ENCODE results near the gene PRMT3.
"Not testable (repeated sequence)": the region's sequence is repeated elsewhere in the genome, so short reads cannot be mapped to it uniquely, and the experiment has no call there.

The PRMT3 gene

GRCh38 chr11:20364341-20364792, 23.1 kb upstream of the PRMT3 start:
- Histone ChIP-seq H3K4me3 (ENCODE audit: low read length) (peak overlapping the region; percentile 81), H3K9ac (ENCODE audit: low read length) (no peak overlapping the region), H3K27ac (ENCODE audit: low read depth, low read length) (peak overlapping the region; percentile 42), H3K36me3 (ENCODE audit: control insufficient read depth, insufficient read depth, low read length) (no peaks in the 10 kb centered on the region), H3K27me3 (ENCODE audit: control insufficient read depth, insufficient read depth, low read length) (no peaks in the 10 kb centered on the region), H3K4me1 (ENCODE audit: control insufficient read depth, insufficient read depth, low read length) (no peaks in the 10 kb centered on the region)

DNA sequence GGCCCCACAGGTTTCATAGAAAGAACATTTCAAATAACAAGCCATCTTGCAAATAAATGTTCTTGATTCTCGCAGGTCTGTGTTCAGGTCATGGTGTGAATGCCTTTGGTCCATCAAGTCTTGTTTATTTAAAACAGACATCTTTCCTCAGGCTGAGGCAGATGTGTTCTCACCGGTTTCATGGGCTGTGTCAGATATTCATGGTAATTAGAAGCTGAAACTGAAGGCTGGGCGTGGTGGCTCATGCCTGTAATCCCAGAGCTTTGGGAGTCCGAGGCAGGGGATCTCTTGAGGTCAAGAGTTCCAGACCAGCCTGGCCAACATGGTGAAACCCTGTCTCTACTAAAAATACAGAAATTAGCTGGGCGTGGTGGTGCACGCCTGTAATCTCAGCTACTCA, 22.1 kb upstream of the PRMT3 start:
- not testable (repeated sequence) for H3K27me3 ChIP-seq (ENCODE audit: control insufficient read depth, insufficient read depth, low read length); H3K4me3 ChIP-seq (ENCODE audit: low read length); H3K9ac ChIP-seq (ENCODE audit: low read length); H3K27ac ChIP-seq (ENCODE audit: low read depth, low read length); H3K4me1 ChIP-seq (ENCODE audit: control insufficient read depth, insufficient read depth, low read length); H3K36me3 ChIP-seq (ENCODE audit: control insufficient read depth, insufficient read depth, low read length)

DNA sequence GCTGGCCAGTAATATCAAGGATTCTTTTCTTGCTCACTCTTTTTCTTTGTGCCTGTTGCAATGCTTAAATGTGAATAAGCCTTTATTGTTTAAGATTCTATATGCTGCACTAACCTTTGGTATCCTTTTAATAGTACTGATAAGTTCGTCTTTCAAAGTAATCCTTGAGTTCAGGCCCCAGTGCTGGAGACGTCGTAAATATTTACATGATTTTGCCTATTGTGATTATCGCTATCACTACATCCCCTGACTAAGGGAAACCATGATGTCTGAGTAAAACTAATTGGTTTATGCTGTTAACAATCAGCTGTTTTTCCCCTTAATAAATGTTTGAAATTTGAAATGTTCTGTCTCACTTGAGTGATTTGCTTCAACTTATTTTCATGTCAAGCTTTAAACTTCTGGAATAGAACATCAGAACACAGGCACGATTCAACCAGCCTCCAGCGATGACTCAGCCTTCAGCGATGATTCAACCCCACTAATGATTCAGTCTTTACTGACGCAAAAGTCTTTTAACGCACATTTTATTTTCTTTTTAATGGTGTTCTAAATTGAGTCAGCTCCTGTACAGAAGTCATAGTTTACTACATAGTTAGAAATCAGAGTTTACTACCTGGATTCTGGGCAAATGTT, 20.1 kb upstream of the PRMT3 start:
- no peak overlapping the region for H3K9ac ChIP-seq (ENCODE audit: low read length)
- H3K36me3 ChIP-seq (ENCODE audit: control insufficient read depth, insufficient read depth, low read length), result no peaks in the 10 kb centered on the region
- H3K27ac ChIP-seq (ENCODE audit: low read depth, low read length), result peak overlapping the region; percentile 19
- H3K27me3 ChIP-seq (ENCODE audit: control insufficient read depth, insufficient read depth, low read length), result no peaks in the 10 kb centered on the region
- H3K4me1 ChIP-seq (ENCODE audit: control insufficient read depth, insufficient read depth, low read length), result no peaks in the 10 kb centered on the region
- peak overlapping the region; percentile 4 for H3K4me3 ChIP-seq (ENCODE audit: low read length)

GRCh38 chr11:20368438-20368837, 19.1 kb upstream of the PRMT3 start:
- H3K27me3 ChIP-seq (ENCODE audit: control insufficient read depth, insufficient read depth, low read length), result no peaks in the 10 kb centered on the region
- no peak overlapping the region for H3K4me3 ChIP-seq (ENCODE audit: low read length)
- H3K9ac ChIP-seq (ENCODE audit: low read length), result no peak overlapping the region
- H3K27ac ChIP-seq (ENCODE audit: low read depth, low read length), result peak overlapping the region; percentile 10
- H3K36me3 ChIP-seq (ENCODE audit: control insufficient read depth, insufficient read depth, low read length), result no peaks in the 10 kb centered on the region
- no peaks in the 10 kb centered on the region for H3K4me1 ChIP-seq (ENCODE audit: control insufficient read depth, insufficient read depth, low read length)

GRCh38 chr11:20369826-20370225, 17.7 kb upstream of the PRMT3 start:
- Histone ChIP-seq H3K9ac (ENCODE audit: low read length) (no peak overlapping the region), H3K4me3 (ENCODE audit: low read length) (no peak overlapping the region), H3K4me1 (ENCODE audit: control insufficient read depth, insufficient read depth, low read length) (no peaks in the 10 kb centered on the region), H3K27me3 (ENCODE audit: control insufficient read depth, insufficient read depth, low read length) (no peaks in the 10 kb centered on the region), H3K36me3 (ENCODE audit: control insufficient read depth, insufficient read depth, low read length) (no peaks in the 10 kb centered on the region), H3K27ac (ENCODE audit: low read depth, low read length) (no peak overlapping the region)

GRCh38 chr11:20372081-20372626, 15.4 kb upstream of the PRMT3 start:
- Histone ChIP-seq H3K9ac (ENCODE audit: low read length) (no peak overlapping the region), H3K4me1 (ENCODE audit: control insufficient read depth, insufficient read depth, low read length) (no peaks in the 10 kb centered on the region), H3K27ac (ENCODE audit: low read depth, low read length) (no peak overlapping the region), H3K27me3 (ENCODE audit: control insufficient read depth, insufficient read depth, low read length) (no peaks in the 10 kb centered on the region), H3K4me3 (ENCODE audit: low read length) (no peak overlapping the region), H3K36me3 (ENCODE audit: control insufficient read depth, insufficient read depth, low read length) (no peaks in the 10 kb centered on the region)

DNA sequence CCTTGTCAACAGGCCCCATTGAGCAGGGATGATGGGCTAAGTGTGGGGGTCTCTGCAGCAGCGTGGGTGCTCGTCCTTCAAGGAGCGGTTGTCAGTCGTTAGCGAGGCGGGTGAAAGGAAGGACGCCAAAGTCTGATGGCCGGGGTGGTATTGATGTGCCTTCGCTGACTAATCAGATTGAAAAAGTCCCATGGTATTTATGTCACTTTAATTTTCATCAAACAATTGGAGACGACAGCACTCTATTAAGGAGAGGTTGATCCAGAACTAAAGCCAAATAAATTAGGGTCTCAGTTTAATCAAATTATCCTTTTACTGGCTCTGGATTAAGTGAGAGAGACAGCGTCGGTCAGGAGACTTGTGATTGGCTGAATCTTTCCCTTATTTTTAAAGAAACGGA, 14.4 kb upstream of the PRMT3 start:
- no peak overlapping the region for H3K9ac ChIP-seq (ENCODE audit: low read length)
- no peak overlapping the region for H3K4me3 ChIP-seq (ENCODE audit: low read length)
- peaks cover under 1% of the 10 kb centered on the region for H3K36me3 ChIP-seq (ENCODE audit: control insufficient read depth, insufficient read depth, low read length)
- H3K27ac ChIP-seq (ENCODE audit: low read depth, low read length), result no peak overlapping the region
- no peaks in the 10 kb centered on the region for H3K27me3 ChIP-seq (ENCODE audit: control insufficient read depth, insufficient read depth, low read length)
- H3K4me1 ChIP-seq (ENCODE audit: control insufficient read depth, insufficient read depth, low read length), result no peaks in the 10 kb centered on the region

GRCh38 chr11:20373568-20374209, 13.8 kb upstream of the PRMT3 start:
- no peak overlapping the region for H3K9ac ChIP-seq (ENCODE audit: low read length)
- H3K4me1 ChIP-seq (ENCODE audit: control insufficient read depth, insufficient read depth, low read length), result no peaks in the 10 kb centered on the region
- no peak overlapping the region for H3K4me3 ChIP-seq (ENCODE audit: low read length)
- H3K27ac ChIP-seq (ENCODE audit: low read depth, low read length), result no peak overlapping the region
- peaks cover 2% of the 10 kb centered on the region for H3K36me3 ChIP-seq (ENCODE audit: control insufficient read depth, insufficient read depth, low read length)
- H3K27me3 ChIP-seq (ENCODE audit: control insufficient read depth, insufficient read depth, low read length), result no peaks in the 10 kb centered on the region

- H3K9ac ChIP-seq (ENCODE audit: low read length), result no peak overlapping the region
- H3K36me3 ChIP-seq (ENCODE audit: control insufficient read depth, insufficient read depth, low read length), result peaks cover 6% of the 10 kb centered on the region
- H3K27ac ChIP-seq (ENCODE audit: low read depth, low read length), result no peak overlapping the region
- no peaks in the 10 kb centered on the region for H3K27me3 ChIP-seq (ENCODE audit: control insufficient read depth, insufficient read depth, low read length)
- H3K4me3 ChIP-seq (ENCODE audit: low read length), result no peak overlapping the region
- H3K4me1 ChIP-seq (ENCODE audit: control insufficient read depth, insufficient read depth, low read length), result no peaks in the 10 kb centered on the region
These were observed 12.7 kb upstream of the PRMT3 start for GRCh38 chr11:20374741-20375300.

DNA sequence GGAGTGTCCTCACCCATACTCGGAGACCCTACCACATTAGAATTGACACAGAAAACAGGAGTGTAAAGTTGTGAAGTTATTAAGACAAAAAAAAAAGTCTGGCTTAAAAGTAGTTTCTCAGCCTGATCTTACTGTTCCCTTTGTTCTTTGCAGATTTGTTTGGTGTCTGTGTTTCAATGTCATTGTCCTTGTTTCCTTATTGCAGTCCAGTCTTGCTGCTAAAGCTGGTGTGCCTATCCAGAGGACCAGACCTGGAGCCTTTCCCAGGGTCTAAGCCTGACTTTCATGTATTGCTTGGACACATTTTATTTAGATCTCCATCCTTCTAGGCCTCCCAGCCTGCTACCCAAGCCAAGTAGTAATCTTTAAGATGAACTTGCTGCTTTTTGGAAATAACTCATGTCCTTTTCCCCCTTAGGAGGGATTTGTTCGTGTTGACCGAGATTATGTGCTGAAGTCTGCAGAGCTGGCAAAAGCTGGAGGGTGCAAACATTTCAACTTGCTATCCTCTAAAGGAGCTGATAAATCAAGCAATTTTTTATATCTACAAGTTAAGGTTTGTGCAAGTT, 11.3 kb upstream of the PRMT3 start:
- no peaks in the 10 kb centered on the region for H3K27me3 ChIP-seq (ENCODE audit: control insufficient read depth, insufficient read depth, low read length)
- no peak overlapping the region for H3K9ac ChIP-seq (ENCODE audit: low read length)
- no peak overlapping the region for H3K27ac ChIP-seq (ENCODE audit: low read depth, low read length)
- H3K36me3 ChIP-seq (ENCODE audit: control insufficient read depth, insufficient read depth, low read length), result peaks cover 6% of the 10 kb centered on the region
- H3K4me1 ChIP-seq (ENCODE audit: control insufficient read depth, insufficient read depth, low read length), result no peaks in the 10 kb centered on the region
- no peak overlapping the region for H3K4me3 ChIP-seq (ENCODE audit: low read length)

DNA sequence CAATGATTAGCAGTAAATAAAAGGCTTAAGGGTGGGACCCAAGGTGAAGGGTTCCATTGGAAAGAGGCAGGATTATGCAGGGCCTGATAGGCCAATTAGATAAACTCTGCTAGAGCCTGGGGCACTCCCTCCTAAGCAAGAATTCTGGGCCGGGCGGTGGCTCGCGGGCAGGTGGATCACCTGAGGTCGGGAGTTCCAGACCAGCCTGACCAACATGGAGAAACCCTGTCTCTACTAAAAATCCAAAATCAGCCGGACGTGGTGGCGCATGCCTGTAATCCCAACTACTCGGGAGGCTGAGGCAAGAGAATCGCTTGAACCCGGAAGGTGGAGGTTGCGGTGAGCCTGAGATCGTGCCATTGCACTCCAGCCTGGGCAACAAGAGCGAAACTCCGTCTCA, 1.5 kb upstream of the PRMT3 start:
- not testable (repeated sequence) for H3K27me3 ChIP-seq (ENCODE audit: control insufficient read depth, insufficient read depth, low read length); H3K9ac ChIP-seq (ENCODE audit: low read length)

DNA sequence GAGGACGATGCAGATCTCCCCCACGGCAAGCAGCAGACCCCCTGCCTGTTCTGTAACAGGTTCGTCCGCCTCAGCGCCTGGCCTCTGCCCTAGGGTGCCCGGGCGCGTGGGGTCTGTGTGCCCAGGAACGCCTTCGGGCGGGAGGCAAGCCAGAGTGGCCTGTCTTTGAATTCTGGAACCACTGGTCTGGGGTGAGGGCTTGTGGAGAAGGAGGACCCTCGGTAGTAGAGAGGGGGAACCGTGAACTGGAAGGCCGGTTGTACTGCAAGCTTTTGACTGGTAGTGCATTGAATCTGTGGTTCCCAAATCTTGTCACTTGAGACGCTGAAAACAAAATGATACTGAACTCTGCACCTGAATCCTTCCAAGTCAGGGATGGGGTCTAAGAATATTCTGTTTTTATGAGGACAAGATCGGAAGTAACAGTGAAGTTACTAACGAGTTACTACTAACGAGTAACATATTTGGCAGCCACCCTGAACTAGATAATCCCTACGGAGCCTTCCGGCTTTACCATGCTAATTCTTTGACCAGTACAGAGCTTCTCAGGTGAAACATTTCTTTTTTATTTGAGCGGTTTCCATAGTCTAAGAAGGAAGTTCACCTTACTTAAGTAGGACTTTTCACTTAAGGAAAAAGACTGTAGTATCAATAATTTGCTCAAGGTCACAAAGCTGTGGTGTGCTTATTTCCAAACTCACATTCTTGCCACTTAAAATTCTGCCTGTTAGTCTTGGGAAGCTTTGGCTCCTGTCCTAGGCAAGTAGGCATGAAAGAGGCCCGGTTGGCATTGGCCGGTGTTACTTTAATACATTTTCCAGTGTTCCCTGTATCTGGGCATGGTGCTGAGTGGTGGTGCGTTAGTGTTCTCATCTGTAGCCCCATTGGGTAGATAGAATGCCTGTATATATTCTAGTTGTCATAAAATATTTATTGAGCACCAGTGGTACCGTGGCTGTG, 860 bp downstream of the PRMT3 start:
- Histone ChIP-seq H3K27ac (ENCODE audit: low read depth, low read length) (peak overlapping the region; percentile 70), H3K9ac (ENCODE audit: low read length) (peak overlapping the region; percentile 71), H3K4me1 (ENCODE audit: control insufficient read depth, insufficient read depth, low read length) (peaks cover 3% of the 10 kb centered on the region), H3K36me3 (ENCODE audit: control insufficient read depth, insufficient read depth, low read length) (no peaks in the 10 kb centered on the region), H3K4me3 (ENCODE audit: low read length) (peak overlapping the region; percentile 99), H3K27me3 (ENCODE audit: control insufficient read depth, insufficient read depth, low read length) (no peaks in the 10 kb centered on the region)

More for the DNA sequence above, 1.5 kb upstream of the PRMT3 start:
- not testable (repeated sequence) for H3K4me3 ChIP-seq (ENCODE audit: low read length); H3K27ac ChIP-seq (ENCODE audit: low read depth, low read length); H3K4me1 ChIP-seq (ENCODE audit: control insufficient read depth, insufficient read depth, low read length); H3K36me3 ChIP-seq (ENCODE audit: control insufficient read depth, insufficient read depth, low read length)

All from rectal smooth muscle tissue (tissue), 1 donor.